ENCODE data around the gene RBM22.
A peak's percentile ranks its signal among the peaks of the same experiment; 100 is the strongest.

Gene RBM22

GRCh38 chr5:150671509-150672236 is 29.2 kb downstream of the RBM22 start:
- DNase-seq: no peak

- DNase-seq: no peak
These were observed 29.9 kb downstream of the RBM22 start for GRCh38 chr5:150670948-150671310.

GRCh38 chr5:150670275-150670947 is 30.5 kb downstream of the RBM22 start:
- no peak for DNase-seq

GRCh38 chr5:150665044-150665443 is 35.8 kb downstream of the RBM22 start:
- peak; percentile 43 for DNase-seq

GRCh38 chr5:150663936-150664335 is 36.9 kb downstream of the RBM22 start:
- no peak for DNase-seq

- DNase-seq: peak; percentile 36
These were observed 37.9 kb downstream of the RBM22 start for GRCh38 chr5:150662731-150663516.

GRCh38 chr5:150661821-150662596 is 38.9 kb downstream of the RBM22 start:
- DNase-seq: peak; percentile 46

GRCh38 chr5:150661086-150661485 is 39.8 kb downstream of the RBM22 start, which contains the start of gene MYOZ3:
MYOZ3 (plus strand) TSS chr5:150661251; CDS start chr5:150662942, 1,691 bp downstream.
- DNase-seq: peak; percentile 28

- DNase-seq: peak; percentile 22
These were observed 40.6 kb downstream of the RBM22 start for GRCh38 chr5:150660108-150660831.

- DNase-seq: peak; percentile 53
These were observed 41.3 kb downstream of the RBM22 start for GRCh38 chr5:150659360-150660107.

- DNase-seq: peak; percentile 42
These were observed 42.1 kb downstream of the RBM22 start for GRCh38 chr5:150658699-150659265.

- DNase-seq: no peak
These were observed 42.7 kb downstream of the RBM22 start for GRCh38 chr5:150658121-150658520.

GRCh38 chr5:150656191-150657132 is 44.4 kb downstream of the RBM22 start:
- peak; percentile 91 for DNase-seq

GRCh38 chr5:150655221-150655620 is 45.6 kb downstream of the RBM22 start:
- no peak for DNase-seq

- DNase-seq: no peak
These were observed 46.9 kb downstream of the RBM22 start for GRCh38 chr5:150653762-150654556.

GRCh38 chr5:150653145-150653761 is 47.6 kb downstream of the RBM22 start:
- DNase-seq: no peak

- DNase-seq: no peak
These were observed 48.8 kb downstream of the RBM22 start for GRCh38 chr5:150651924-150652671.

GRCh38 chr5:150651382-150651781 is 49.5 kb downstream of the RBM22 start:
- DNase-seq: no peak

All from activated effector memory CD4-positive, alpha-beta T cell treated with anti-CD3 and anti-CD28 coated beads, Interleukin-2, amount 50 U/mL, for 16 hours (primary cell).